Limb (tissue), 2 donors: ENCODE data around the gene PPA2.
A peak's percentile ranks its signal among the peaks of the same experiment; 100 is the strongest.

Experiments used
- DNase-seq, 2 donors: peaks; one replicate each; pipeline ENCODE4 v3.0.0-alpha.2; 2016; ENCODE audit errors: extremely low spot score in 2 of 2

PPA2 gene

GRCh38 chr4:105399532-105400161 lies 74.2 kb downstream of the PPA2 start:
- no peak for DNase-seq

DNA sequence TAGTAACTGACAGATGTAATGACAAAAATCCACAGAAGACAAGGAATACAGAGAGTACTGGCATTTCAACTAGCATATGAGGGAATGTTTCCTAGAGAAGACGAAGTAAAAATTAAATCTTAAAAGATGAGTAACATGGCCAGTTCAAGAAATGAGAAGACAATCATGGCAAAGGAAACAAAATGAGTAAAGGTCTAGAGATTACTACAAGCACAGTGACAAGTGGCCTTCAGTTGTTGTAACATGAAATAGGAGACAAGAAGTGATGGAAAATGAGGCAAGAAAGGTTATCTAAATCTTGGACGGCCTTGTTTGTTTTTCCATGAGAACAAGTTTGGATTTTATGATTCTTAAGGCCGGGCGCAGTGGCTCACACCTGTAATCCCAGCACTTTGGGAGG lies 81.0 kb downstream of the PPA2 start:
- no peak for DNase-seq

DNA sequence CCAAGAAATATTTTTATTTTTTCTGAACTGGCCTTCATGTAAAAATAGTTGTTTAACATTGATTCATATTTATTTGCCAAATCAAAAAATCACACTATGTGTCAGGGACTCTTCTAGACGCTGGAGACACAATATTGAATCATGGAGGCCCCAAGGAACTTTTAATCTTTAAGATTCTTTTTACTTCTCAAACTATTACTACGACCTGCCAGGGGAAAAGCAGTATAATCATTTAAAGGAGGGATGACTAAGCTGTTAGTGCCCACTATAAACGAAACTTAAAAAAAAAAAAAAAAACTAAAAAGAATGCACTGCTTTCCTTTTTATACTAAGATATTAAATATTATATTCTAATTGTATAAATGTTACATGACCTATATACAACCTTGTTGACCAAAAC lies 84.7 kb downstream of the PPA2 start:
- no peak for DNase-seq

- no peak for DNase-seq
These were observed 86.4 kb downstream of the PPA2 start for GRCh38 chr4:105387466-105387865.

DNA sequence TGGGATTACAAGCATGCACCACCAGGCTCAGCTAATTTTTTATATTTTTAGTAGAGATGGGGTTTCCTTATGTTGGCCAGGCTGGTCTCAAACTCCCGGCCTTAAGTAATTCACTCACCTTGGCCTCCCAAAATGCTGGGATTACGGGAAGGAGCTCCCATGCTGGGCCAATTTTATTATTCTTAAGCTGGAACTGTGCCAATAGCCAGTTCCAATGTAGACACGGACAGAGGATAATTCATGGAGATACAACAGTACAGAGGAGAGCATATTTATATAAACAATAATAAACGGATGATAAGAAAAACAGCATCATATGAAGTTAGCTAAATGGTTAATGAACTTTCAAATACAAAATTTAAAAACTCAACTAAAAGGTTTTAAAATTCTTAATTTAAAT lies 87.8 kb downstream of the PPA2 start:
- no peak for DNase-seq

DNA sequence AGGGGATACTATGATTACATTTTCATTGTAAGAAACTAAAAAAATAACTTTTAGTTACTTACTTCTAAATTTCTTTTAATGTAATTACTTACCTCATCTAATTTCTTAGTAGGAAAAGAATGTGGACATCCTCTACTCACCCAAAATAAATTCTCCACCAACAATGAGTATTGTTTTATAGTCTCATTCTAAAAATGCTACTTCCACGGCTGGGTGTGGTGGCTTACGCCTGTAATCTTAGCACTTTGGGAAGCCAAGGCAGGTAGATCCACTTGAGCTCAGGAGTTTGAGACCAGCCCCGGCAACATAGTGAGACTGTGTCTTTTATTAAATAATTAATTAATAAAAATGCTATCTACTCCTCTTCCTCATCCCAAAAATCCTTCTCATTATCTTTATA lies 99.8 kb downstream of the PPA2 start:
- DNase-seq = no peak

GRCh38 chr4:105373324-105373723 lies 100.5 kb downstream of the PPA2 start:
- DNase-seq = no peak

DNA sequence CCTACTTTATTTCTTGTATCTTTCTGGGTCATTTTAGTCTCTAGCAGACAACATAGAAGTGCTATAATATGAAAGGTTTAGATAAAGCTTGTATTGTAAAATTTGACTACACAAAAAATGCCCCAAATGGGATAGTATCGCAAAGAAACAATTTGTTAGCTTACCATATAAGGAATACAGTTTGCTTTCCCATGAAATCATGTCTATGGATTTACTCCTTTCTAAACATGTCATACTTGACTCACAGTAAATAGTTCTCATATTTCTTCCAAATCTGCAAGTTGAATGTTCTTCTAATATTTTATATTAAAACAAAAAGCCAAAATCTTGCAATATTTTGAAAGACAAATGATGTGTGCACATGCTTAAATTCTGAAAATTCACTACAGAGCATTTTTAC lies 103.9 kb downstream of the PPA2 start:
- no peak for DNase-seq

GRCh38 chr4:105361053-105361452 lies 112.8 kb downstream of the PPA2 start:
- peak in 1 of 2 donors; percentile 27 for DNase-seq

DNA sequence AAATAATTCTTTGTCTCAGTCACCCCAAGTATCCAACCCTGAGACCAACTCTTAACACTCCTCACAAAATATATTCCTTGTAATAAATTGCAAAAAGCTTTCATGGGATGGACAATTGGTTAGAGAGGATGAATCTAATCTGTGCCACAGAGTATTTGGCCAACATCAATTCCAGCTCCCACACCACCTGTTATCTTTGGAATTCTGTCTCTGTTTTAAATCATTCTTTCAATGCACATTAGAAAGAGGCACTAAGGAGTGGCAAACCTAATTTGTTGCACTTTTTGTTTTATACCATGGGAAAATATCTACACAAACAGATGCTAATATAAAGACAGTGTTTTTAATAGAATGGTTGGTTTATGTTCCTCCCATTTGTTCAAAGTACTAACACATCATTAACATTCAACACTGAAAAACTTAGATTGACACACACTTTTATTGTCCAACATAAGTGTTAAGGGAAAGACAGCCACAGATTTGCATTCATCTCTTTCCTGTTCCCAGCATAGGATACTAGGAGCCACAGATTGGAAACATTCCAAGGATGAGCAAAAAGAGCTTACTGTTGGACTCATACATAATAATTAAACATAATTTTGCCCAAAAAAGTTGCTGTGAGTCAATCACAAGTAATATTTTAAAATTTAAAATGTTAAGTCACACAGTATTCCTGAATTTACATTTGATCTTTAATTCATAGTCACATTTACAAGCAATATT lies 116.4 kb downstream of the PPA2 start:
- no peak for DNase-seq

- no peak for DNase-seq
These were observed 117.7 kb downstream of the PPA2 start for GRCh38 chr4:105356194-105356593.

- DNase-seq = no peak
These were observed 121.0 kb downstream of the PPA2 start for GRCh38 chr4:105352826-105353225.

DNA sequence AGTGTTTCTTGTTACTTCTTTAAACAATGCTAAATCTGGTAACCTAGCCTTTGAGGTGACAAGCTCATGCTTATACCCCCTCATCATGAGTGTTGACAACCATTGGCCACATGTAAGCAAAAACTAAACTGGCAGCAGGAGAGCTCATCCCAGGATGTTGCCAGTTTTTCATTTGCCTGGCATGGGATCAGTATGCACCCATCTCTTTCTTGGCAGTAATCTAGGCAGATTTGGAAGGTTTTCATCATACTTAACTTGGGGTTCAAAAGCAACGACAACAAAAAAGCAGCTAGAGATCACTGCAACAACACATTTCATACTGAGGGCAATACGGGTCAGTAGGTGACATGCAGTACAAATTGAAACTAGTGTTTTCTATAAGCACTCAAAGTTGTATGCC lies 122.0 kb downstream of the PPA2 start:
- DNase-seq = no peak

DNA sequence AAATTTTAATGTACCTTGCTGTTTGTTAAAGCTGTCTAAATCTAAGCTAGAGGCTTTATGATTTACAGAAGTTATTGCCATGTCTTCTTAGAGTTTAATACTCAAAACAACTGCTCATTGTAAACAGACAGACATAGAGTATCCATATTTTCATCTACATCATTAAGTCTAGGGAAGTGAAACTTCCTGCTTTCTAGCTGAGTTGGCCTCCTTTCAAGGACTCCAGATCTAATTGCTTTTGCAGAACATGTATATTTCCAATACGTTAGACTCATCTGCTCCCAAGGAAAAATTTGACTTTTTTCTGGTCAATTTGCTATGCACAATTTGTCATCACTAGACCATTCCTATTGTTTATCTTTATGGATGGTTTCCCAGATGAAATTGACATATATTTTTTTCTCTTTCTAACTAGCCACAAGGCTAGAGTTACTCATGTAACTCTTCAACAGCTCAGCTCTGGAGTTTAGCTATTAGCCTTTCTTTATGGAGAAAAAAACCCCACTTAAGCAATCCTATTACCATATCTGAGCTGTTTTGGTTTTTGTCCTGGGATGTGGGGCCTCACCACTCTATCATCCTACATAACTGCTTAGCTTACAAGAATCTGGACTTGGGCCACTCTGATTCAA lies 122.9 kb downstream of the PPA2 start:
- DNase-seq = peak in 1 of 2 donors; percentile 75

DNA sequence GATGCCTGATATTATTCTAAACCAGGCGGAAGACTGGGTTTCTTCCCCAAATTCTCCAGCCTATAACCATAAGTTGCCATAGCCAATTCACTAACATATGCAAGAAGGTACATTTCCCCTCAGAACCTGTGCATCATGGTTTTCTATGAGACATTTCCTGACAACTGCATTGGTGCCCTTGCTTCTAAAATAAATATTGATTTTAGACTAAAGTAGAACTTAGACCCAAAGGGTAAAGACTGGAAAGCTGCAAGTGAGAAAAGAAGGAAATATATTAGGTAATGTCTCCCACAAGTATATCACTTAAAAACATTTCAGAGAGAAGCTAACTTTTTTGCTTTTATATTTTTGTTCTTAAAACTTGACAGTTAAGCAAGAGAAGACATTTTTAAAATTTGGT lies 125.1 kb downstream of the PPA2 start:
- DNase-seq = no peak

GRCh38 chr4:105346869-105347268 lies 127.0 kb downstream of the PPA2 start:
- no peak for DNase-seq

DNA sequence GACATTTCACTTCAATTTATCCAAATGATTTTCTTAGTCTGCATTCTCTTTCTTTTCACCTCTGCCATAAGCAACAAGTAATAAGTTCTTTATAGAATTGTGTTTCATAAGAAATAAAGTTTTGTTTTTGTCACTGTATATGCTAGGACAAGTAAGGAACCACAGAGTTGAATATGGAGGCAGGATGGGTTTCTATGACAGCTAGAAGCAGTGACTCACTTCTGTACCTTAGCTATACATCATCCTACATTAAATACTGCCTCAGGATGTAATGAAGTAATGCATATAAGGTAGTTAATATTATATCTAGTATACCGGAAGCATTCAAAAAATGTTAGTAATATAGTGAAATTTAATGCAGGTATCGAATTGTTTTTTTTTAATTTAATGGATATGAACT lies 128.0 kb downstream of the PPA2 start:
- no peak for DNase-seq

DNA sequence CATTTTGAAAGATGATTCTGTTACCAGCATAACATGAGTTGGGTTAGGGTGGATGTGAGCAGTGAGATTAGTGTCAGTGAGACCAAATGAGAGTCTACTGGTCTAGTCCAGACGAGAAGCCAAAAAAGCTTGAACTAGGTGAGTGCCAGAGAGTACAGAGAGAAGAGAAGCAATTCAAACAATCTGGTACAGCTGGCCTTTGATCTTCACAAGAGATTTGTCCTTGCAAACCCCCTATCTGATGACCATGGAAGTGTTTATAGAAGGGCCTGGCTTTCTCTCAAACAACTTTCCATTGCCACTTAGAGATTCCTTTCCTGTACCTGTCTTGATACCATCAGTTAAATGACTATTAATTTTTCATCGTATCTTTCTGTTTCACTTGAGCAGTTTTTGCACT lies 128.5 kb downstream of the PPA2 start:
- no peak for DNase-seq

DNA sequence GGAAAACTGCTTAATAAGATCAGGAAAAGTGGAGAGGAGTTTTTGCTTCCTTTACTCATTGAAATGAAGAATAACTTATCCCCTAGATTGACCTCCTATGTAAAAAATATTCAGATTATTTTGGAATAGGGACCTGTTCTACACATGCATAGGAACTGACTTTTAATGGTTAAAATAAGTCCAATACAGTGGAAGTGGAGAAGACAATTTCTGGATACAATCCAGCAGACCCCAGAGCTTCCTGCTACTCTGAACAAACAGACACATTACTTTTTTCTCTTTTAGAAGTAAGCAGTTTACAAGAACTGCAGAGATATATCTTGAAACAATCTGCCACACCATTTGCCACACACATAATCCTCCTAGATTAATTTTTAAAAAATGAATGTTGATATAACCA lies 129.7 kb downstream of the PPA2 start:
- DNase-seq = no peak

GRCh38 chr4:105343146-105343931 lies 130.5 kb downstream of the PPA2 start:
- peak; percentile 54 to 58 for DNase-seq

DNA sequence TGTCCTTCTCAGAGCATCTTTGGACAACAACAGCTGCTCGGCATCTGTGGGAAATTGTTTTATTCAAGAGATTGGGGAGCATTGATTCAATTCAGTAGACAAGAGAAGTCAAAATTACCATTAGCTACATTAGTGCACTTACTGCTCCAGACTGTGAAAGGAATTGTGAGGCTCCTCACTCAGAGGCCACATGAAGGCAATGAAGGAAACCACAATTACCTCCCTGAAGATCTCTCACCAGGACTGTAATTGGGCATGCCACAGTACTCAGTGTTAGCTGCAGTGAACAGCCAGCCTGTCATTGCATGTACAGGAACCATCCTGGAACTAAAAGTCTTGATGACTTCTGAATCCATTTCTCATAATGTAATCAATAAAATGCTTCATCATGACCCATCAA lies 144.8 kb downstream of the PPA2 start:
- no peak for DNase-seq

- no peak for DNase-seq
These were observed 145.9 kb downstream of the PPA2 start for GRCh38 chr4:105327956-105328355.
